Measurements from ENCODE around the gene DBH. TPM values are rescaled to one million over a fixed set of nuclear protein-coding genes. Genes with fewer than 3 reads are reported as not detected.

The DBH gene
- total and polyA plus RNA-seq, 10 of the 15 experiments (the other 5 are each of a cell fraction or from before 2014, with no cell fraction given) = not detected

- no peak for TF ChIP-seq RCOR1 (conservative IDR thresholded peaks at IDR 0.05; ENCODE audit: low read depth, low read length)
- TF ChIP-seq IRF4 (IDR thresholded peaks at IDR 0.05; ENCODE audit: low read depth, low read length) = no peak
Observed at GRCh38 chr9:133669182-133669801, 33.1 kb downstream of the DBH start (continued).

GRCh38 chr9:133670466-133670865 lies 34.3 kb downstream of the DBH start:
- intact Hi-C loops (cut with micrococcal nuclease; ENCODE audit: unreplicated experiment) = no loop called here
- RAD21 ChIA-PET (ENCODE audit: unreplicated experiment) = no interaction called here
- Histone ChIP-seq H4K20me1 (ENCODE audit: control insufficient read depth, insufficient read depth) (no peaks in the 10 kb centered on the region), H3K4me2 (ENCODE audit: control insufficient read depth, insufficient read depth) (no peak overlapping the region), H3K4me1 (ENCODE audit: control insufficient read depth, insufficient read depth, low read length) (no peaks in the 10 kb centered on the region), H3K9ac (ENCODE audit: control insufficient read depth, insufficient read depth, low read length) (no peak overlapping the region), H3K9me3 (replicated peaks; ENCODE audit: control insufficient read depth, insufficient read depth, low read length) (no peaks in the 10 kb centered on the region), H3K27me3 (replicated peaks in 1 of 2; ENCODE audit: control insufficient read depth in 2 of 2, insufficient read depth in 2 of 2, low read length in 1 of 2) (no peaks in the 10 kb centered on the region), H3K79me2 (ENCODE audit: control insufficient read depth, insufficient read depth, low read length) (no peaks in the 10 kb centered on the region), H3K36me3 (ENCODE audit: control insufficient read depth in 2 of 2, insufficient read depth in 2 of 2, low read length in 1 of 2) (no peaks in the 10 kb centered on the region), H3K4me3 (no peak overlapping the region), H3K27ac (ENCODE audit: control insufficient read depth, insufficient read depth) (no peak overlapping the region), H2AFZ (ENCODE audit: control insufficient read depth, low read depth, low read length) (no peak overlapping the region)
- BruUV-seq (replicated peaks) = no TSS peak
- in situ Hi-C loops (cut with MboI) = no loop called here
- TF ChIP-seq FOS (IDR thresholded peaks at IDR 0.05; ENCODE audit: borderline replicate concordance, extremely low read depth, insufficient read length) (no peak), ZBED1 (IDR thresholded peaks at IDR 0.05; ENCODE audit: borderline replicate concordance) (no peak), SREBF2 (IDR thresholded peaks at IDR 0.05; ENCODE audit: low read length) (no peak), NBN (IDR thresholded peaks at IDR 0.05) (no peak), GABPA (IDR thresholded peaks at IDR 0.05; ENCODE audit: low read depth) (no peak), EZH2 (IDR thresholded peaks at IDR 0.05; ENCODE audit: borderline replicate concordance, control insufficient read depth, low read depth, low read length) (no peak), CBFB (IDR thresholded peaks at IDR 0.05; ENCODE audit: low read depth) (no peak), SIN3A (IDR thresholded peaks at IDR 0.05; ENCODE audit: low read depth, low read length) (no peak), TARDBP (IDR thresholded peaks at IDR 0.05; ENCODE audit: borderline replicate concordance) (no peak), PKNOX1 (IDR thresholded peaks at IDR 0.05) (no peak)
- DNase-seq (ENCODE audit: low read depth, low spot score) (no peak), FAIRE-seq (no peak), ATAC-seq (no peak)
- 54% methylated on average over 12 of the region's 17 CpGs for WGBS (ENCODE audit: insufficient coverage, insufficient replicate concordance, low lambda C conversion rate, missing lambda C conversion rate)
- POLR2A ChIA-PET = no interaction called here
- CTCF ChIA-PET = no interaction called here
- SMC1A ChIA-PET (ENCODE audit: uncharacterized antibody, unreplicated experiment) = no interaction called here
